NB4 (cell line): ENCODE results near the gene MED14.

ENCODE experiments used
- DNase-seq: peaks from one replicate; pipeline ENCODE4 v3.0.0; 2010; ENCODE audit warnings: low read depth
- H3K4me3 ChIP-seq: one replicate; pipeline ENCODE4 v1.5.1; 2011; ENCODE audit warnings: mild to moderate bottlenecking, low read depth, low read length, moderate library complexity
- CTCF ChIP-seq: IDR thresholded peaks from one replicate; pipeline ENCODE4 v1.5.1; 2012; ENCODE audit warnings: low read depth, low read length
- MAX ChIP-seq: IDR thresholded peaks from 2 replicates; pipeline ENCODE4 v1.6.1; 2011; ENCODE audit warnings: low read depth, low read length
- MYC ChIP-seq: IDR thresholded peaks from 2 replicates; pipeline ENCODE4 v1.6.1; 2011; ENCODE audit warnings: low read depth, low read length
- POLR2A ChIP-seq: IDR thresholded peaks from 2 replicates; pipeline ENCODE4 v1.6.1; 2011; ENCODE audit warnings: mild to moderate bottlenecking; ENCODE audit not compliant: insufficient read length; ENCODE audit errors: extremely low read depth

Gene MED14

GRCh38 chrX:40773809-40774208, 38.5 kb upstream of the MED14 start:
- no peak for DNase-seq
- no peak for TF ChIP-seq MAX
- no peak for TF ChIP-seq CTCF
- no peak for TF ChIP-seq MYC
- TF ChIP-seq POLR2A: no peak
- no peak overlapping the region for H3K4me3 ChIP-seq

GRCh38 chrX:40773188-40773587, 37.8 kb upstream of the MED14 start:
- DNase-seq: no peak
- no peak overlapping the region for H3K4me3 ChIP-seq

GRCh38 chrX:40772290-40772689, 36.9 kb upstream of the MED14 start:
- H3K4me3 ChIP-seq: no peak overlapping the region
- TF ChIP-seq CTCF (no peak), MYC (no peak), MAX (no peak), POLR2A (no peak)
- DNase-seq: peak; percentile 2

More at GRCh38 chrX:40773188-40773587, 37.8 kb upstream of the MED14 start:
- TF ChIP-seq POLR2A (no peak), CTCF (no peak), MYC (no peak), MAX (no peak)

GRCh38 chrX:40761762-40762161, 26.4 kb upstream of the MED14 start:
- no peak for DNase-seq
- no peak overlapping the region for H3K4me3 ChIP-seq
- TF ChIP-seq MAX (no peak), CTCF (no peak), POLR2A (no peak), MYC (no peak)

- DNase-seq: no peak
- no peak for TF ChIP-seq MYC
- TF ChIP-seq CTCF: no peak
- TF ChIP-seq POLR2A: no peak
- TF ChIP-seq MAX: no peak
- no peak overlapping the region for H3K4me3 ChIP-seq
Measured at GRCh38 chrX:40759374-40759773, 24.0 kb upstream of the MED14 start.

- no peak overlapping the region for H3K4me3 ChIP-seq
- DNase-seq: no peak
Measured at GRCh38 chrX:40757058-40757457, 21.7 kb upstream of the MED14 start.

More at GRCh38 chrX:40757058-40757457, 21.7 kb upstream of the MED14 start:
- TF ChIP-seq CTCF (no peak), MYC (no peak), POLR2A (no peak), MAX (no peak)
